Ishikawa (cell line): Measurements from ENCODE around the gene HSPA1L.

Experiments used
- CEBPB ChIP-seq: IDR thresholded peaks from 2 replicates; pipeline ENCODE4 v1.6.1; 2012
- CREB1 ChIP-seq: IDR thresholded peaks from 2 replicates; pipeline ENCODE4 v1.6.1; 2012; ENCODE audit warnings: low read depth
- EGR1 ChIP-seq: IDR thresholded peaks from 2 replicates; pipeline ENCODE4 v1.6.1; 2012
- EP300 ChIP-seq: IDR thresholded peaks from 2 replicates; pipeline ENCODE4 v1.6.1; 2012; ENCODE audit warnings: borderline replicate concordance
- RAD21 ChIP-seq: IDR thresholded peaks from 2 replicates; pipeline ENCODE4 v1.6.1; 2012; ENCODE audit warnings: low read depth
- TAF1 ChIP-seq: IDR thresholded peaks from 2 replicates; pipeline ENCODE4 v1.6.1; 2012; ENCODE audit warnings: low read depth, mild to moderate bottlenecking
- TCF12 ChIP-seq: IDR thresholded peaks from 2 replicates; pipeline ENCODE4 v1.6.1; 2012; ENCODE audit warnings: low read depth
- TF ChIP-seq, protein P1 (sequence below): IDR thresholded peaks from 2 replicates; pipeline ENCODE4 v1.6.1; 2012; ENCODE audit warnings: low read depth, mild to moderate bottlenecking
- TF ChIP-seq, protein P2 (sequence below): IDR thresholded peaks from 2 replicates; pipeline ENCODE4 v1.6.1; 2012

DNA sequence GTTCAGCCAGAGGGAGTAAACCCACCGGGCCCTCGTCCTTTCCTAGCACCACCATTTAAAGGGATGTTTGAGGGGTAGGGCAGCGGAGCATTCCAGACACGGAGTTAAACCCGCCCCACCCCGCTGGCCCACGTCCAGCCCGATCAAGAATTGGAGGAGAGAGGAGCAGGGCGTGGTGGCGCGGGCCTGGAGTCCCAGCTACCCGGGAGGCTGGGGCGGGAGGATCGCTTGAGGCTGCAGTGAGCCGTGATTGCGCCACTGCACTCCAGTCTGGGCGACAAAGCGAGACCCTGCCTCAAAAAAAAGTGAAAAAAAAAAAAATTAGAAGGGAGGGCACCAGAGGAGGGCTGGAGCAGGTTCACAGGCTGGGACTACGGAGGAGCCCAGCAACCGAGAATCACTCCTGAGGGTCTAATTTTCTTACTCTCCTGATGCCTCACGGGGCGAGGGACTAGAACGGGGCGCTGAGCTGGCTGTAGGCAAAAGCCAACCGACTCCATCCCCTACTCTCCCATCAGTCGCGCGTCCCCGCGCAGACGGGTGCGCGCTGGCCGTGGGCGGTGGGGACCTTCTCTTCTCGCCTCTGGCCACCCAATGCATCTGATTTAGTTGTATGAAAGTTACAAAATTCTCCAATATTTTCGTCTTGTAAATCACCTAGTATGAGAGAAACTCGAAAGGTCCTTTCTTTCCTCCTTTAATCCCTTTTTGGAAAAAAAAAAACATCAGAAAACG, 6.4 kb upstream of the HSPA1L start:
- peak; percentile 94 for TF ChIP-seq EGR1
- 0 out of 2 replicates have a peak, but pooled peaks have one; percentile 29 for TF ChIP-seq CEBPB
- no peak; the same call in 1 of the 2 replicates for TF ChIP-seq TAF1
- no peak for TF ChIP-seq TCF12
- TF ChIP-seq, protein P1, sequence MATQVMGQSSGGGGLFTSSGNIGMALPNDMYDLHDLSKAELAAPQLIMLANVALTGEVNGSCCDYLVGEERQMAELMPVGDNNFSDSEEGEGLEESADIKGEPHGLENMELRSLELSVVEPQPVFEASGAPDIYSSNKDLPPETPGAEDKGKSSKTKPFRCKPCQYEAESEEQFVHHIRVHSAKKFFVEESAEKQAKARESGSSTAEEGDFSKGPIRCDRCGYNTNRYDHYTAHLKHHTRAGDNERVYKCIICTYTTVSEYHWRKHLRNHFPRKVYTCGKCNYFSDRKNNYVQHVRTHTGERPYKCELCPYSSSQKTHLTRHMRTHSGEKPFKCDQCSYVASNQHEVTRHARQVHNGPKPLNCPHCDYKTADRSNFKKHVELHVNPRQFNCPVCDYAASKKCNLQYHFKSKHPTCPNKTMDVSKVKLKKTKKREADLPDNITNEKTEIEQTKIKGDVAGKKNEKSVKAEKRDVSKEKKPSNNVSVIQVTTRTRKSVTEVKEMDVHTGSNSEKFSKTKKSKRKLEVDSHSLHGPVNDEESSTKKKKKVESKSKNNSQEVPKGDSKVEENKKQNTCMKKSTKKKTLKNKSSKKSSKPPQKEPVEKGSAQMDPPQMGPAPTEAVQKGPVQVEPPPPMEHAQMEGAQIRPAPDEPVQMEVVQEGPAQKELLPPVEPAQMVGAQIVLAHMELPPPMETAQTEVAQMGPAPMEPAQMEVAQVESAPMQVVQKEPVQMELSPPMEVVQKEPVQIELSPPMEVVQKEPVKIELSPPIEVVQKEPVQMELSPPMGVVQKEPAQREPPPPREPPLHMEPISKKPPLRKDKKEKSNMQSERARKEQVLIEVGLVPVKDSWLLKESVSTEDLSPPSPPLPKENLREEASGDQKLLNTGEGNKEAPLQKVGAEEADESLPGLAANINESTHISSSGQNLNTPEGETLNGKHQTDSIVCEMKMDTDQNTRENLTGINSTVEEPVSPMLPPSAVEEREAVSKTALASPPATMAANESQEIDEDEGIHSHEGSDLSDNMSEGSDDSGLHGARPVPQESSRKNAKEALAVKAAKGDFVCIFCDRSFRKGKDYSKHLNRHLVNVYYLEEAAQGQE = no peak
- TF ChIP-seq, protein P2, sequence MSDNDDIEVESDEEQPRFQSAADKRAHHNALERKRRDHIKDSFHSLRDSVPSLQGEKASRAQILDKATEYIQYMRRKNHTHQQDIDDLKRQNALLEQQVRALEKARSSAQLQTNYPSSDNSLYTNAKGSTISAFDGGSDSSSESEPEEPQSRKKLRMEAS = 0 out of 2 replicates have a peak, but pooled peaks have one; percentile 1
- TF ChIP-seq RAD21 = no peak; the same call in 1 of the 2 replicates
- TF ChIP-seq EP300 = no peak
- TF ChIP-seq CREB1 = no peak
